ENCODE measurements around the gene CLEC3B.

GRCh38 chr3:44991326-44991725 lies 34.8 kb upstream of the CLEC3B start:
- TF ChIP-seq CTCF (IDR thresholded peaks at IDR 0.05) (no peak), EP300 (IDR thresholded peaks at IDR 0.05) (no peak)
